ENCODE measurements around the gene KCNC1.
A peak's percentile ranks its signal among the peaks of the same experiment; 100 is the strongest.

Gene KCNC1

GRCh38 chr11:17697175-17697949, 37.2 kb upstream of the KCNC1 start:
- peaks cover 74% of the 10 kb centered on the region for H3K4me1 Mint-ChIP-seq
- no peaks in the 10 kb centered on the region for H3K9me3 Mint-ChIP-seq
- peaks cover 61% of the 10 kb centered on the region for H3K27me3 Mint-ChIP-seq (ENCODE audit: low read depth)
- peak overlapping the region in 1 of 3 experiments; percentile 31 for H3K4me3 Mint-ChIP-seq
- no peak for TF ChIP-seq CTCF (IDR thresholded peaks at IDR 0.05; ENCODE audit: unreplicated experiment in 3 of 3)
- no peaks in the 10 kb centered on the region for H3K36me3 Mint-ChIP-seq (ENCODE audit: low read depth)
- peak overlapping the region in 1 of 3 experiments; percentile 46 for H3K27ac Mint-ChIP-seq

GRCh38 chr11:17699147-17700114, 35.1 kb upstream of the KCNC1 start:
- TF ChIP-seq CTCF (IDR thresholded peaks at IDR 0.05; ENCODE audit: unreplicated experiment in 3 of 3) = no peak
- peak overlapping the region in 2 of 3 experiments; percentile 42 to 53 for H3K4me3 Mint-ChIP-seq
- peaks cover 65% of the 10 kb centered on the region for H3K4me1 Mint-ChIP-seq
- peak overlapping the region; percentile 70 to 86 (median 77) for H3K27ac Mint-ChIP-seq
- peaks cover 7% of the 10 kb centered on the region for H3K9me3 Mint-ChIP-seq
- H3K36me3 Mint-ChIP-seq (ENCODE audit: low read depth) = no peaks in the 10 kb centered on the region
- peaks cover 41% of the 10 kb centered on the region for H3K27me3 Mint-ChIP-seq (ENCODE audit: low read depth)

GRCh38 chr11:17700991-17701390, 33.6 kb upstream of the KCNC1 start:
- H3K27ac Mint-ChIP-seq = peak overlapping the region in 1 of 3 experiments; percentile 70
- H3K36me3 Mint-ChIP-seq (ENCODE audit: low read depth) = no peaks in the 10 kb centered on the region
- no peak for TF ChIP-seq CTCF (IDR thresholded peaks at IDR 0.05; ENCODE audit: unreplicated experiment in 3 of 3)
- peaks cover 7% of the 10 kb centered on the region for H3K9me3 Mint-ChIP-seq
- H3K27me3 Mint-ChIP-seq (ENCODE audit: low read depth) = peaks cover 38% of the 10 kb centered on the region
- H3K4me1 Mint-ChIP-seq = peaks cover 54% of the 10 kb centered on the region
- H3K4me3 Mint-ChIP-seq = peak overlapping the region in 1 of 3 experiments; percentile 7

- Mint-ChIP-seq H3K36me3 (ENCODE audit: low read depth) (no peaks in the 10 kb centered on the region), H3K4me3 (no peak overlapping the region), H3K27ac (no peak overlapping the region)
Measured at GRCh38 chr11:17702876-17703275, 31.7 kb upstream of the KCNC1 start.

GRCh38 chr11:17703951-17704350, 30.6 kb upstream of the KCNC1 start:
- Mint-ChIP-seq H3K4me3 (no peak overlapping the region), H3K36me3 (ENCODE audit: low read depth) (no peaks in the 10 kb centered on the region), H3K27ac (no peak overlapping the region), H3K4me1 (peaks cover 40% of the 10 kb centered on the region), H3K9me3 (peaks cover 7% of the 10 kb centered on the region), H3K27me3 (ENCODE audit: low read depth) (peaks cover 20% of the 10 kb centered on the region)
- no peak for TF ChIP-seq CTCF (IDR thresholded peaks at IDR 0.05; ENCODE audit: unreplicated experiment in 3 of 3)

More at GRCh38 chr11:17702876-17703275, 31.7 kb upstream of the KCNC1 start:
- TF ChIP-seq CTCF (IDR thresholded peaks at IDR 0.05; ENCODE audit: unreplicated experiment in 3 of 3) = no peak
- peaks cover 22% of the 10 kb centered on the region for H3K27me3 Mint-ChIP-seq (ENCODE audit: low read depth)
- H3K4me1 Mint-ChIP-seq = peaks cover 48% of the 10 kb centered on the region
- peaks cover 7% of the 10 kb centered on the region for H3K9me3 Mint-ChIP-seq

Measured in nephron (organoid).